Fibroblast of the aortic adventitia (primary cell): Measurements from ENCODE around the gene CADPS2. TPM values are rescaled to one million over a fixed set of nuclear protein-coding genes. Genes with fewer than 3 reads are reported as not detected.

Experiments
- DNase-seq: peaks from one replicate; pipeline ENCODE4 v3.0.0-alpha.2; 2010; ENCODE audit warnings: low read depth
- H3K4me3 ChIP-seq: 2 replicates; pipeline ENCODE4 v1.5.1; 2011; ENCODE audit warnings: low read depth, mild to moderate bottlenecking, control low read depth, low read length, moderate library complexity
- CTCF ChIP-seq: IDR thresholded peaks from 2 replicates; pipeline ENCODE4 v1.5.1; 2011; ENCODE audit warnings: mild to moderate bottlenecking, low read length, control low read depth, inconsistent platforms; ENCODE audit not compliant: insufficient read depth
- total RNA-seq: library from RNA; depleted of rRNA; stranded (reverse); fragments of >200 nt; gene quantifications from 2 replicates; pipeline ENCODE4 v1.2.3, GENCODE V29; 2012; ENCODE audit warnings: low replicate concordance

CADPS2 gene
- total RNA-seq, 1 donor: 16.0 TPM

GRCh38 chr7:122674502-122674901 is 211.8 kb downstream of the CADPS2 start:
- peak overlapping the region; percentile 9 for H3K4me3 ChIP-seq
- DNase-seq: peak; percentile 82
- no peak for TF ChIP-seq CTCF

- TF ChIP-seq CTCF: no peak
- no peak for DNase-seq
- H3K4me3 ChIP-seq: no peak overlapping the region
Measured at GRCh38 chr7:122673951-122674350, 212.3 kb downstream of the CADPS2 start.

GRCh38 chr7:122672536-122672935 is 213.7 kb downstream of the CADPS2 start:
- no peak for DNase-seq
- no peak for TF ChIP-seq CTCF
- H3K4me3 ChIP-seq: no peak overlapping the region

- no peak for DNase-seq
- no peak overlapping the region for H3K4me3 ChIP-seq
- TF ChIP-seq CTCF: no peak
Measured at GRCh38 chr7:122663733-122664132, 222.5 kb downstream of the CADPS2 start.

- TF ChIP-seq CTCF: no peak
- no peak overlapping the region for H3K4me3 ChIP-seq
- DNase-seq: no peak
Measured at GRCh38 chr7:122658856-122659255, 227.4 kb downstream of the CADPS2 start.

GRCh38 chr7:122653685-122654084 is 232.6 kb downstream of the CADPS2 start:
- no peak overlapping the region for H3K4me3 ChIP-seq
- no peak for DNase-seq
- TF ChIP-seq CTCF: no peak

GRCh38 chr7:122652876-122653275 is 233.4 kb downstream of the CADPS2 start:
- DNase-seq: no peak
- no peak for TF ChIP-seq CTCF
- no peak overlapping the region for H3K4me3 ChIP-seq
